Vagina (tissue), 2 donors: ENCODE results near the gene RBM7. TPM values are rescaled to one million over a fixed set of nuclear protein-coding genes. Genes with fewer than 3 reads are reported as not detected.

Source experiments
- DNase-seq, 2 donors: peaks; one replicate each; pipeline ENCODE4 v3.0.0-alpha.2; 2017; ENCODE audit errors: extremely low spot score in 2 of 2
- H3K27ac ChIP-seq: fragments of 200-600 bp; sonication (generic); one replicate; pipeline ENCODE4 v1.5.1; 2019
- H3K27me3 ChIP-seq: fragments of 200-600 bp; sonication (generic); one replicate; pipeline ENCODE4 v1.5.1; 2019
- H3K36me3 ChIP-seq, 2 donors: fragments of 200-600 bp; sonication (generic); one replicate each; pipeline ENCODE4 v1.5.1; 2017 to 2019
- H3K4me1 ChIP-seq: fragments of 200-600 bp; sonication (generic); one replicate; pipeline ENCODE4 v1.5.1; 2019
- H3K4me3 ChIP-seq, 2 donors: fragments of 200-600 bp; sonication (generic); 1 replicate in 1 of 2; 2 replicates in 1 of 2; pipeline ENCODE4 v1.5.1; 2016 to 2019
- H3K9me3 ChIP-seq: fragments of 200-600 bp; sonication (generic); one replicate; pipeline ENCODE4 v1.5.1; 2019
- POLR2A ChIP-seq, 2 donors: fragments of 450-650 bp; IDR thresholded peaks; one replicate each; pipeline ENCODE4 v1.6.1; 2017; ENCODE audit warnings: antibody characterized with exemption in 2 of 2, mild to moderate bottlenecking in 2 of 2, moderate library complexity in 2 of 2
- POLR2AphosphoS5 ChIP-seq, 2 donors: sonication (generic); formaldehyde crosslinking; IDR thresholded peaks; one replicate each; pipeline ENCODE4 v1.9.0; 2017; ENCODE audit warnings: antibody characterized with exemption in 2 of 2, mild to moderate bottlenecking in 2 of 2, low read depth in 1 of 2; ENCODE audit not compliant: insufficient read depth in 1 of 2
- intact Hi-C: fragments of 100-400 bp; cut with DNase I; formaldehyde crosslinking; loops from one replicate; pipeline ENCODE4 v1.15.1; 2023
- total RNA-seq: library from RNA; depleted of rRNA; stranded (reverse); fragments of >200 nt; gene quantifications from one replicate; pipeline ENCODE4 v1.2.3, GENCODE V29; 2016
- TF ChIP-seq, protein P1 (sequence below), 3 experiments: fragments of 450-650 bp in 2 of 3; fragments of 200-600 bp in 1 of 3; sonication (generic) in 1 of 3; IDR thresholded peaks; one replicate each; pipeline ENCODE4 v1.5.1; 2017 to 2019; ENCODE audit warnings: antibody characterized with exemption in 3 of 3, mild to moderate bottlenecking in 2 of 3, moderate library complexity in 2 of 3

RBM7 gene
- total RNA-seq, 1 donor from 2014 or later, result 24.8 TPM

DNA sequence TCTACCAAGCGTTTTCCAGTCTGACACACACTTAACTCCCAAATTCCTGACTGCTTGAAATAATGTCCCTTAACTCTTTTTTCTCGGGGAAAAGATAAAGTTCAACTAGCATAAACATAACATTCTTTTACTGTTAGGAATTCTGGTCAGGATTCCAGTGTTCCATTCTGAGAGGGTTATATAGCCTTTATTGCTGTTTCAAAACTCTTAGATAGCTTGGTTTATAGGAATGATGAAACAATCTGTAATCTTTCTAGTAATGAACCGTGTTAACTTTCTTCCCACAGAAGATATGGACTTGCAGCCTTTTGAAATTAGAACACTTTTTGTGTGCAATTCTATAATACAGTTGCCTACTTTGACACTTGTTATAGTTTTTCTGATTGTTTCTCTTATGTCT is 47.4 kb downstream of the RBM7 start:
- TF ChIP-seq POLR2AphosphoS5 (IDR thresholded peaks at IDR 0.05; ENCODE audit: insufficient read depth in 1 of 2, low read depth in 1 of 2) (no peak), POLR2A (IDR thresholded peaks at IDR 0.05) (no peak)
- TF ChIP-seq, protein P1, sequence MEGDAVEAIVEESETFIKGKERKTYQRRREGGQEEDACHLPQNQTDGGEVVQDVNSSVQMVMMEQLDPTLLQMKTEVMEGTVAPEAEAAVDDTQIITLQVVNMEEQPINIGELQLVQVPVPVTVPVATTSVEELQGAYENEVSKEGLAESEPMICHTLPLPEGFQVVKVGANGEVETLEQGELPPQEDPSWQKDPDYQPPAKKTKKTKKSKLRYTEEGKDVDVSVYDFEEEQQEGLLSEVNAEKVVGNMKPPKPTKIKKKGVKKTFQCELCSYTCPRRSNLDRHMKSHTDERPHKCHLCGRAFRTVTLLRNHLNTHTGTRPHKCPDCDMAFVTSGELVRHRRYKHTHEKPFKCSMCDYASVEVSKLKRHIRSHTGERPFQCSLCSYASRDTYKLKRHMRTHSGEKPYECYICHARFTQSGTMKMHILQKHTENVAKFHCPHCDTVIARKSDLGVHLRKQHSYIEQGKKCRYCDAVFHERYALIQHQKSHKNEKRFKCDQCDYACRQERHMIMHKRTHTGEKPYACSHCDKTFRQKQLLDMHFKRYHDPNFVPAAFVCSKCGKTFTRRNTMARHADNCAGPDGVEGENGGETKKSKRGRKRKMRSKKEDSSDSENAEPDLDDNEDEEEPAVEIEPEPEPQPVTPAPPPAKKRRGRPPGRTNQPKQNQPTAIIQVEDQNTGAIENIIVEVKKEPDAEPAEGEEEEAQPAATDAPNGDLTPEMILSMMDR (IDR thresholded peaks at IDR 0.05), result no peak
- no peaks in the 10 kb centered on the region for H3K27me3 ChIP-seq
- no peak overlapping the region for H3K27ac ChIP-seq
- intact Hi-C loops, result no loop called here
- no peak overlapping the region for H3K4me3 ChIP-seq
- H3K9me3 ChIP-seq, result no peaks in the 10 kb centered on the region
- peaks cover 13% of the 10 kb centered on the region for H3K4me1 ChIP-seq
- H3K36me3 ChIP-seq, result peaks cover 0 to 21% of the 10 kb centered on the region in 2 donors
- no peak for DNase-seq

DNA sequence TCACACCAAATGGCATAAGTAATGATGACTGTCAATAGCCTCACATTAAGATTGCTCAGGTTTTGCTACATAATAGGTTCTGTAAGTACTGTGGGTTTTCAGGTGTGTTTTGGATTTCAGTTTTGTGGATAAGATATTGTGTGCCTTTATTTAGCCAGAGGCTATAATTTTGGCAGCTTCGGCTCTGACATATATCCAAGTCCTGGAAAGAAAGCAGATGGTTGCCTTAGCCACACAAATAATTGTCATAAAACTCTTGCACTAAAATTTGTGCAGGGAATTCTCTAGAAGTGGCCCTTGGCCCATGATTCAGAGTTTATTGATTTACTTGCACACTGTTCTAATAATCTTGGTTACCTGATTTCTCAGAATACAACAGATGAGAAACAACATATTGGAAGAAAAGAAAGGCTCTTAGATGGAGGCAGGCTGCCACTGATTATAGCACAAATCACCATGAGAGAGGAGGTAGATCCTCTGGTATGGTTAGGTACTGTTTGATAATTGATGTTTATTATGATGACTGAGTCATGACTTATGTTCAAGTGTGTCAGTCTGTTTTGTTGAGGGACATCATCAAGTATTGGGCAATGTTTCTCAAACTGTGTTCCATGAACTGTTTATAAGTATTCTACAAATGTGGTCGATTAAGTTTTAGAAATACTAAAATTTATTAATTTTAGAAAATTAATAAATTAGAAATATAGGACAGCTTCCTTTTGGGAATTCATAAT is 48.5 kb downstream of the RBM7 start:
- peaks cover 0 to 29% of the 10 kb centered on the region in 2 donors for H3K36me3 ChIP-seq

DNA sequence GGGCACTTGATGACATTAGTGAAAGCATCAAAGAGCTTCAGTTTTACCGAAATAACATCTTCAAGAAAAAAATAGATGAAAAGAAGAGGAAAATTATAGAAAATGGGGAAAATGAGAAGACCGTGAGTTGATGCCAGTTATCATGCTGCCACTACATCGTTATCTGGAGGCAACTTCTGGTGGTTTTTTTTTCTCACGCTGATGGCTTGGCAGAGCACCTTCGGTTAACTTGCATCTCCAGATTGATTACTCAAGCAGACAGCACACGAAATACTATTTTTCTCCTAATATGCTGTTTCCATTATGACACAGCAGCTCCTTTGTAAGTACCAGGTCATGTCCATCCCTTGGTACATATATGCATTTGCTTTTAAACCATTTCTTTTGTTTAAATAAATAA is 49.4 kb downstream of the RBM7 start:
- H3K27ac ChIP-seq, result no peak overlapping the region
- DNase-seq, result no peak
- no peaks in the 10 kb centered on the region for H3K27me3 ChIP-seq
- H3K4me3 ChIP-seq, result no peak overlapping the region
- TF ChIP-seq, protein P1 (IDR thresholded peaks at IDR 0.05), result no peak
- TF ChIP-seq POLR2A (IDR thresholded peaks at IDR 0.05) (no peak), POLR2AphosphoS5 (IDR thresholded peaks at IDR 0.05; ENCODE audit: insufficient read depth in 1 of 2, low read depth in 1 of 2) (no peak)
- peaks cover 13% of the 10 kb centered on the region for H3K4me1 ChIP-seq
- no peaks in the 10 kb centered on the region for H3K9me3 ChIP-seq
- H3K36me3 ChIP-seq, result peaks cover 0 to 33% of the 10 kb centered on the region in 2 donors
- intact Hi-C loops, result no loop called here

More for the DNA sequence above, 48.5 kb downstream of the RBM7 start:
- TF ChIP-seq, protein P1 (IDR thresholded peaks at IDR 0.05), result no peak
- TF ChIP-seq POLR2A (IDR thresholded peaks at IDR 0.05) (no peak), POLR2AphosphoS5 (IDR thresholded peaks at IDR 0.05; ENCODE audit: insufficient read depth in 1 of 2, low read depth in 1 of 2) (no peak)
- H3K27me3 ChIP-seq, result no peaks in the 10 kb centered on the region
- intact Hi-C loops, result no loop called here
- H3K27ac ChIP-seq, result no peak overlapping the region
- no peak overlapping the region for H3K4me3 ChIP-seq
- no peak for DNase-seq
- peaks cover 13% of the 10 kb centered on the region for H3K4me1 ChIP-seq
- H3K9me3 ChIP-seq, result no peaks in the 10 kb centered on the region

DNA sequence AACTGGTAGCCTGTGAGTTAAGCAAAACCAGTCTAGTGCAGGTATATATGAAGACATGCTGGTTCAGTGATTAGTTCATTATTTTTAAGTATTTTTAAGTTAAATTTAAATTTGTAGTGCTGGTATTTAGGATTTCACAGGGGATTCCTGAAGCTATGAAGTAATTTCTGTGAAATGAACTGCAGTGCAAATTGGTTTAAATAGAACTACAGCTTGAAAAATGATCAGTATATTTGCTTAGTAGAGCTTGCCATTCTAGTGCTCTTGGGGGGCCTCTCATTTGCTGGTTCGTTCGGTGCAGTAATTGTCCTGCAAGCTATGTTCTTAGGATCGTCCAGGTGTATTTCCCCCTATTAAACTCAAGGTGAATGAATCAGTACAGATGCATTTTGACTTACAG is 51.9 kb downstream of the RBM7 start:
- Histone ChIP-seq H3K4me1 (peaks cover 13% of the 10 kb centered on the region), H3K9me3 (no peaks in the 10 kb centered on the region), H3K36me3 (peaks cover 0 to 33% of the 10 kb centered on the region in 2 donors), H3K4me3 (no peak overlapping the region), H3K27me3 (no peaks in the 10 kb centered on the region), H3K27ac (no peak overlapping the region)
- DNase-seq, result no peak
- TF ChIP-seq POLR2AphosphoS5 (IDR thresholded peaks at IDR 0.05; ENCODE audit: insufficient read depth in 1 of 2, low read depth in 1 of 2), result no peak
- TF ChIP-seq, protein P1 (IDR thresholded peaks at IDR 0.05), result no peak
- TF ChIP-seq POLR2A (IDR thresholded peaks at IDR 0.05), result no peak
- intact Hi-C loops, result no loop called here

Other genes starting within 250 kb of the RBM7 start
- 898 TPM for gene NNMT, start 104.3 kb upstream of the RBM7 start, total RNA-seq
- 2.7 TPM for gene C11orf71, start 155 bp upstream of the RBM7 start, total RNA-seq
- gene REXO2, start 38.8 kb downstream of the RBM7 start, total RNA-seq, result 146 TPM
- gene NXPE1, start 159.2 kb downstream of the RBM7 start, total RNA-seq, result not detected
- not detected for gene NXPE4, start 195.1 kb downstream of the RBM7 start, total RNA-seq